Measurements from ENCODE around the gene LATS2. TPM values are rescaled to one million over a fixed set of nuclear protein-coding genes. Genes with fewer than 3 reads are reported as not detected.

LATS2 gene
- total and polyA plus RNA-seq, 2 of the 8 experiments (the other 6 are each of a cell fraction or from before 2014, with no cell fraction given), result 8.3 to 26.2 TPM

- no peak overlapping the region for H3K14ac ChIP-seq (ENCODE audit: insufficient read length)
- peak; percentile 36 for FAIRE-seq
- H2BK120ac ChIP-seq (replicated peaks; ENCODE audit: low read depth, low read length), result no peak overlapping the region
- no peak overlapping the region for H4K91ac ChIP-seq (replicated peaks; ENCODE audit: insufficient read length, low read length)
- H3K79me1 ChIP-seq (ENCODE audit: low read depth, low read length), result no peaks in the 10 kb centered on the region
- H2BK5ac ChIP-seq (ENCODE audit: low read depth, low read length), result no peak overlapping the region
- 0 out of 2 replicates have a peak overlapping the region, but pooled peaks have one; percentile 26 for H2AFZ ChIP-seq (ENCODE audit: low read length)
- H2BK20ac ChIP-seq (ENCODE audit: low read length), result no peak overlapping the region
- no peaks in the 10 kb centered on the region for H3K27me3 ChIP-seq (replicated peaks in 1 of 4; ENCODE audit: control insufficient read depth in 3 of 4, extremely low read depth in 1 of 4, insufficient read depth in 3 of 4, low read length in 3 of 4)
- no peak overlapping the region for H2AK5ac ChIP-seq (ENCODE audit: low read depth, low read length)
- H3K4me2 ChIP-seq (ENCODE audit: insufficient read depth in 1 of 2, low read depth in 2 of 2, low read length in 2 of 2), result no peak overlapping the region
- no peak overlapping the region for H2BK15ac ChIP-seq (ENCODE audit: low read length)
- H2BK12ac ChIP-seq (ENCODE audit: low read depth, low read length), result no peak overlapping the region
- no peak for TF ChIP-seq KDM5A (IDR thresholded peaks at IDR 0.05; ENCODE audit: low read length)
- peak; percentile 11 to 15; a peak in 1 of 4 replicates for TF ChIP-seq RAD21 (IDR thresholded peaks at IDR 0.05 in 1 of 2, conservative IDR thresholded peaks at IDR 0.05 in 1 of 2; ENCODE audit: low read depth in 2 of 2, low read length in 2 of 2)
- no peak for TF ChIP-seq RBBP5 (IDR thresholded peaks at IDR 0.05; ENCODE audit: borderline replicate concordance, low read depth, low read length)
- no peak for TF ChIP-seq POLR2A (IDR thresholded peaks at IDR 0.05; ENCODE audit: control extremely low read depth in 1 of 2, low read depth in 2 of 2, low read length in 2 of 2)
- H4K5ac ChIP-seq (ENCODE audit: insufficient read length, low read depth, low read length), result no peak overlapping the region
- no peak overlapping the region for H4K8ac ChIP-seq (ENCODE audit: extremely low read depth, insufficient read depth, low read length)
- no peak overlapping the region for H3K23ac ChIP-seq (ENCODE audit: insufficient read length)
- no peak overlapping the region for H3K9ac ChIP-seq (replicated peaks in 1 of 4; ENCODE audit: extremely low read depth in 1 of 4, low read depth in 3 of 4, low read length in 3 of 4)
- no peaks in the 10 kb centered on the region for H3K9me3 ChIP-seq (ENCODE audit: insufficient read depth in 2 of 2, low read depth in 1 of 2, low read length in 1 of 2)
- ChIA-PET POLR2A (ENCODE audit: partially characterized antibody) (no interaction called here), CTCF (ENCODE audit: partially characterized antibody) (interaction anchor here (0.6 to 6.2 kb wide), 2 partner anchors 12 to 242 kb away, joined by 3 to 33 read pairs; no protein-coding TSS in a partner anchor)
- no peak overlapping the region for H3K4me3 ChIP-seq (ENCODE audit: extremely low read depth in 1 of 4, insufficient read depth in 2 of 4, low read depth in 3 of 4, low read length in 4 of 4)
- no peaks in the 10 kb centered on the region for H3K36me3 ChIP-seq (ENCODE audit: control insufficient read depth in 2 of 4, insufficient read depth in 4 of 4, low read length in 3 of 4)
- peaks cover 0 to 3% (median under 1%) of the 10 kb centered on the region in 4 experiments; a peak in 1 of 7 replicates for H3K4me1 ChIP-seq (replicated peaks in 1 of 4; ENCODE audit: control insufficient read depth in 3 of 4, insufficient read depth in 4 of 4, low read length in 3 of 4)
- no peaks in the 10 kb centered on the region for H3K79me2 ChIP-seq (ENCODE audit: control insufficient read depth in 1 of 2, insufficient read depth in 2 of 2, low read length in 2 of 2)
- DNase-seq (ENCODE audit: low read depth in 1 of 2, low spot score in 2 of 2), result no peak
- H4K20me1 ChIP-seq (replicated peaks in 1 of 2; ENCODE audit: control insufficient read depth in 1 of 2, insufficient read depth in 2 of 2, low read length in 2 of 2), result no peaks in the 10 kb centered on the region
- no peak overlapping the region for H3K27ac ChIP-seq (ENCODE audit: low read depth, low read length)
- no peak overlapping the region for H3K56ac ChIP-seq (replicated peaks; ENCODE audit: insufficient read length, low read depth, low read length)
- WGBS, 2 experiments (ENCODE audit: extremely low coverage in 1 of 2, insufficient coverage in 1 of 2, insufficient read length in 1 of 2, insufficient replicate concordance in 2 of 2, low coverage in 1 of 2, low lambda C conversion rate in 2 of 2, missing lambda C conversion rate in 1 of 2), result 80% methylated on average over 6 of the region's 6 CpGs; no CpG with 5 or more reads in 1 of the 2 experiments
- H3K23me2 ChIP-seq (ENCODE audit: low read depth, low read length), result no peaks in the 10 kb centered on the region
- H3K4ac ChIP-seq (replicated peaks; ENCODE audit: insufficient read length, low read depth, low read length), result no peak overlapping the region
- no peak overlapping the region for H3K18ac ChIP-seq (ENCODE audit: extremely low read depth, low read length)
Observed at GRCh38 chr13:20938302-20938701, 123.1 kb downstream of the LATS2 start.
